ENCODE results near the gene EPHB1. TPM values are rescaled to one million over a fixed set of nuclear protein-coding genes. Genes with fewer than 3 reads are reported as not detected.

EPHB1 gene
- total RNA-seq, 1 experiment from 2014 or later = 0.29 TPM

DNA sequence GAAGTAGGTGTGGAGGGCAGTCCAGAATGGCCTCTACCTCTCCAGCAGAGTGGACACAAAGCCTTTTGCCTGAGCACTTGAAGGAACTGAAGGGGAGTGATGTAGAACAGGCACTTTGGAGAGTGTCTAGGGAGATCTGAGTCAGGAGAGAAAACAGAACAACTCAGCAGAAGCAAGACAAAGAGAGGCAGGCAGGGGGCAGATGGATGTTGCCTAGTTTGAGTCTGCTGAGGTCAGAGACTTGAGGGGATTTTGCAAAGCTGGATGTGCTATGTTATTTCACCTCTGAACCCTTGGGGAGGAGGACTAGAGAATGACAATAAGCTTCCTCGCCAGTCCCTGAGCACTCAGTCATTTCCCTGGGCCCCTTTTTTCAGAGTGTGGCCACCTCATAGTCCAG, 366.4 kb downstream of the EPHB1 start:
- DNase-seq (ENCODE audit: low spot score) = no peak

DNA sequence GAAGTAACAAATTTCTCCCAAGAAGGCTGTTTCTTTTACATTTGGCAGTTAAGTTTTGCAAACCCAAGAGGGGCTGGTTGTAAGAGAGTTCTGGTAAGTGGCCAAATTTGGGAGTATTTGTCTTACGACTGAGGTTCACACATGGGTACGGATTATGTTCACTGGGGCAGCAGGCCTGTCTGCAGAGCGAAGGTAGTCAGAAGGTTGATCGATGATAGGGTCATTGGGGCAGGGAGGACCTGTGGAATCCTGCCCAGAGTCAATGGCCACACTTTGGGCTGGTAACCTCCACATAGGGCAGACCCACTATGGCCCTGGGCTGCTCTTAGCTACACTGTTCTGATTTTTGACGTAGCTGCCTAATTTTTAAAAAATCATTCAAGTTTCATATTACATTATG, 368.6 kb downstream of the EPHB1 start:
- DNase-seq (ENCODE audit: low spot score) = no peak

DNA sequence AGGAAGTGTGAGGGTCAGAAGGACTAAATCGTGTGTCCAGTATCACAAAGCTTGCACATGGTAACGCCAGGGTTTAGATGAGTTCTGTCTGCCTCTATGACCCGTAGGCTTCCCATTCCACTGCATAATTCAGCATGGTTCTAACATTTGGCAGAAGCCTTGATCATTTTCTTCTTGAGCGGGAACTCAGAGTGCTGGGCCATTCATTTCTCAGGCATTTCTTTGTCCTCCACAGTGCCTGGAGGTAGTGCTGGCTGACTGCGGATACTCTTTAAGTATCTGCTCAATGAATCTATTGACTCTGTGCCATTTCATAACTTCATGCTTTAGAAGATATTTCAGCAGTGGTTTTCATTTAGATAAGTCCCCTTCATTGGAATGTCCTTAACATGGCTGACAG, 370.2 kb downstream of the EPHB1 start:
- DNase-seq (ENCODE audit: low spot score) = no peak

DNA sequence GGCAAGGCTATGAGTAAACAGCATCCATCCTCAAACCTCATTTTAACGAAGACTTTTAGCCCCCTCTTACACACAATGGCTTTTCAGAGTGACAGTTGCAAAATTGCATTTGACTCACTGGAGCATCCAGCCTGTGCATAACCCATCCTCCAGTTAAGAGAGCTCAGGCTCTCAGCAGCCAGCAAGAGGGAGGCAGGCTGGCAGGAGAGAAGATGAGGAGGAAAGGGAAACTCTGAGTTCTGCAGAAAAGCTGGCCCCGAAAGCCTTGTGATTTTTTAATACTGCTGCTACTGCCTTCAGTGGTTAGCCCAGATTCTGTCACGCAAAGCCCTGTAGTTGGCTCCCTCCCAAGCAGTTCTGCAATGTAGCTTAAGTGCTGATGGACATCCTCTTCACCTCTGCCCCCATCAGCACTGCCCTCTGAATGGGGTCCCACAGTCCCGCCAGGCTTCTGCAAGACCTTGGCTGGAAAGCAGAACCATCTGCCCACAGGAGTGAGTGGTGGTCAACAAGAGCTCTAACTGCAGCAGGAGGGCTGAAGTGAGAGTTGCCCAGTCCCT, 371.3 kb downstream of the EPHB1 start:
- DNase-seq (ENCODE audit: low spot score) = no peak

DNA sequence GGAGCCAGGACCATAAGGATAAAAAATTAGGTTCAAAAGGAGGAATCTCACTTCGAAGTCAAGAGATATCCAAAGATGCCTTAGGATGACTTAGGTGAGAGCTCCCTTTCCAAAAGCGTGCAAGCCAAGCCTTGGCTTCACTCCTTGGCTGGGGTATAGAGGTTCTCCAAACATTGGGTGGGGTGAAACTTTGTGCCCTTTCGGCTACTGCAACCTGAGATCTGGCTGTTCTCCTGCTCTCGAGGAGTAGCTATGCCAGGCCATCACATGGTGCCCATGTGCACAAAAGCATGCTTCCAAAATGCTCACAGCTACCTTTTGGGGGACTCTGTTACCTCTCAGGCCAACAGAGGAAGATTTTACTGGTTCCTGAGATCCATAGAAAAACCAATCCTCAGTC, 373.8 kb downstream of the EPHB1 start:
- no peak for DNase-seq (ENCODE audit: low spot score)

DNA sequence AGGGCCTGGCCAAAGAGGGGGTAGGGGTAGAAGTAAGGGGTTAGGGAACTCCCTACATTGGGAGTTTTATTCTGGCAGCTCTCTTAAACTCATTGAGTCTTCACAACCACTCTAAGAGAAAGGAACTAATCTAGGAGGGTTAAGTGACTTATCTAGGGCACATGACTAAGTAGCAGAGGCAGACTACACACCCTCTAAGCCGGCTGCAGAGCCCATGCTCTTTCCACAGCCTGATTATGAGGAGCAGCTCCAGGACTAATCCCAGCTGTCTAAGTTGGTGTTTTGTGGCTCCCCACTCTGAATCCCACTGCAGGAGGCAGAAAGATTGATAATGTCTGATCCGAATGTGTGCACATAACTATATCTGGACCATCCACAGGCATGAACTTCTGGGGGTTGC, 374.6 kb downstream of the EPHB1 start:
- DNase-seq (ENCODE audit: low spot score) = no peak

DNA sequence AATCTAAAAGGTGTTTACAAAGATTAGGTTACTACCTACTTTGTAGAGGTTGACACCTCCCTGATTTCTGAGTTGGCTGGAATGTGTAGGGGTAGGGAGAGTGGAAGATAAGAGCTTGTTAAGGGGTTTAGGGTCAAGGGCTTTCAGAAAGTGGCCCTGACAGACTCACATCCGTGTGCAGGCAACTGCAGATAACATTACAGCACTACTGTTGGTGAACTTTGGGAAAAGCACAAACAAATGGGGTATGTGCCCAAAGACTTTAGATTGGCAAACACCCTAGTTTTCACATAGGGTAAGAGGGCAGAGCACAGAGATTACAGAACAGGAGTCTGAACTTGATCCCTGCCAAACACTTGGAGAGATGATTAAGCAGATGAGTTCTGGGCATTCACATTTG, 375.7 kb downstream of the EPHB1 start:
- DNase-seq (ENCODE audit: low spot score) = no peak

DNA sequence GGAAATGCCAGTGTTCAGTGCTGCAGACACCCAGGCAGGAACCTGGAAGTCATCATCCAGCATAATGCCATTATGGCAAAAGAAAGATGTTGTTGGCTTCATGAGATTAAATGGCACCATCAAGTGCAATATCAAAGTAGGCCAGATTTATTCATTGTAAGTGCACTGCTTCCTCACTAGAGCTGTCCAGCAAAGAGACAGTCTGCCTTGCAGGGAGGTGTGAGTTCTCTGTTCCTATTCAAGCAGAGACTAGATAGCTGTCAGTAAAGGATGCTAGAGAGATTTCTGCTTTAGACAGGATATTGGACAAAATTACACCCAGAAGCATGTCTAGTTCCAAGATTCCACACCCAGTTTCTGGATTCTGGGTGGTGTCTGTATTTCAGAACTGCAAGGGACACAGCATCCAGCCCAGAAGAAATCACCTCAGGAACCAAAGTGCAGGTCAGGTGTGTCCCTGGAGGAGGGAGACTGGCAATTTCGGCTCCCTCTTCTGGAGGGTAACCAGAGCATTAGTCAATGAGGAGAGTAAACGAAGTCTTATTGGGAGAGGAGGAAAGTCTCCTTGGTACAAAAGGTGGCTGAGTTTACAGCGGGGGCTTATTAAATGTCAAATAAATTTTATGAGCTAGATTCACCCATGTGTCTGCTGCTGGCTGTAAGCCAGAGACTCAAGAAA, 377.3 kb downstream of the EPHB1 start:
- no peak for DNase-seq (ENCODE audit: low spot score)

DNA sequence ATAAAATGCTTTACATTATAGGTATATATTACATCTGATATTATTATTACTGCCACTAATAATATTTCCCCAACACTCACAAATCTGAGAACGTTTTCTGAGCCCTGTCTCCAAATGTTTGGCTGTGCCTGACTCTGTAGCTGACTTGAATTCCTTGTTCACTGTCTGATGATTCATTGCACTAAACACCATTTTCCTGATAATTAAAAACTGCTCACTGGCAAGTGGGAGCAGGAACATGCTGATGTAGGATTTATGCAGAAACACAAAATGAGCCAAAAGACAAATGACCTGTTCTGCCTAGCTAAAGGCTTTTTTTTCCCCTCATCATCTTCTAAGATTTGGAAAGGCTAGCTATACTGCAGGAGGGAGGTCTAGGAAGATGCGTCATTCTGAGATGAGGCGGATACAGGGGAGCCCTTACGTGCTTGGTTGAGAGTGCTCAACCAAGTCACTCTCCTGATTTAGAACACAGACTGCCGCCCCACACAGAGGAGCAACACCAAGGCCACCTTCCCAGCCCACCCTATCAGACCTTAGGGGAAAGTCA, 380.7 kb downstream of the EPHB1 start:
- no peak for DNase-seq (ENCODE audit: low spot score)

DNA sequence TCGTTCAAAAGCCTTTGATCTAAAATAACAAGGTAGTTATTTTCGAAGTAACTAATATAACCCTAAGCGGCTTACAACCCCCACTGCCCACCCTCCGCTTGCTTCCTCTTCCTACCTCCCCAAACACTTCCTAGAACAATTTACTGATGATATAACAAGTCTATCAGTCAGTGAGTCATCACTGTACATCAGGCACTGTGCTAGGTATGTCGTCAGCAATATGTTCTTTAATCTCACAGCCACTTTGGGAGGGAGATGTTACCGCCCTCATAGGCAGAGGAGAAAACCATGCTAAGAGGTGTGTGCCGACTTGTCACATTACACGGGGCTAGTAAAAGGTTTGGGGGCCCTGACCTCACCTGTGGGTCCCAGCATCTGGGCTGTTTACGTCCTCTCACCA, 381.8 kb downstream of the EPHB1 start:
- DNase-seq (ENCODE audit: low spot score) = no peak

DNA sequence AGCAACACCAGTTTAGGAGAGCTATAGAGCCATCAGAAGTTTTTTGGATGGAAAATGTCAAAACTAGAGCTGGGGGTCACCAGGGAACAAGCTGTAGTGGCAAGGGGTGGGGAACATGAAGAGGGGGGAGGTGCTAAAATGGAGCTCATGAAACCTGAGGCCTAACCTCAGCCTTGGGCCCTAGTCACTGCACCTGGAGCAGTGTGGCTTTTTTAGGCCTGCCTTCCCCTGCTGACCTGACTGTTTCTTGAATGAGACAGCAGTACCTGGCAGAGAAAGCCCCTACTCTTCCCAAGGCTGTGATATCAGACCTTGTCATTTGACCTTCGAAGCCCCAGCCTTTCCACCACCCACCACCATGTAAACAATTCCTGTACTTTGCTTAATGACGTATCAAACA, 383.5 kb downstream of the EPHB1 start:
- no peak for DNase-seq (ENCODE audit: low spot score)

DNA sequence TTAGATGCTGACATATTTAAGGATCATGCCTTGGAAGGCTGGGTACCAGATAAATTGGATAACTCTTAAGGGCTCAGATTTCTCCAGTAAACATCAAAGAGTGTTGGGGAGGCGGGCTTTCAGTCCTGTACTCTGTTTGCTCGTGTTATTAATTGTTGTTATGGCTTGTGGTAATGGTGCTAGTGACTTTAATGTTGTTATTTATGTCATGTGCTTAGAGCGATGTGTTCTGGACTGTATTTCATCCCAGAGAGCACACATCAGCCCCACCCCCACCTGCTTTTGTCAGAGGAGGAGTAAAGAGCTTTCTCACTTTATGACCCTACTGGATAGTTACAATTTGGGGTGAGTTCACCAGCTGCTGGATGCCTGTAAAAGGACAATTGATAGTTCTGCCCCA, 386.3 kb downstream of the EPHB1 start:
- no peak for DNase-seq (ENCODE audit: low spot score)

DNA sequence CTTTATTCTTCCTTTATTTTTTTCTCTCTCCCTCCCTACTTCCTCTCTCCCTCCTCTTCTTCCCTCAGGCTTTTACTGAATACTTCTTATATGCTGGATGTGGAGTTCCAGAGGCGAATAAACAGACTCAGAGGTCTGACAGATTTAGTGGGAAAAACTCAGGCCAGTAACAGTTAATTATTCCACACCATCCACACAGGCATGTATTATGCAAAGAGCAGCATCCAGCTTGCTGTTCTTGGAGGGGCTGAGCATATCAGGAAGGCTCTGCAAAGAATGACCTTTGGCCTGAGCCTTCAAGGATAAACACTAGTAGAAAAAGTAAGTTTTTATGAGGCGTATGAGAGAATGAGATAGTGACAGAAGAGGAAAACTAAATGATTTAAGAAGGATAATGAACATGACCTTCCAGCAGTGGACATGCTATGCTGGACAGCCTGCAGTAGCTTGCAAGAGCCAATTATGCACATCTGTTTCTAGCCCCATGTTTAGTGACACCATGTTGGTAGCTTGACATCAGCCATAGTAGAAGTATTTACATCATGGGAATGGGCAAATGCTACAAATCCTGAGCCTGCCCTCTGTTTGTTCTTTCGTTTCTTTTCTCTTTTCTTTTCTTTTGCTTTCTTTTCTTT, 387.4 kb downstream of the EPHB1 start:
- no peak for DNase-seq (ENCODE audit: low spot score)

DNA sequence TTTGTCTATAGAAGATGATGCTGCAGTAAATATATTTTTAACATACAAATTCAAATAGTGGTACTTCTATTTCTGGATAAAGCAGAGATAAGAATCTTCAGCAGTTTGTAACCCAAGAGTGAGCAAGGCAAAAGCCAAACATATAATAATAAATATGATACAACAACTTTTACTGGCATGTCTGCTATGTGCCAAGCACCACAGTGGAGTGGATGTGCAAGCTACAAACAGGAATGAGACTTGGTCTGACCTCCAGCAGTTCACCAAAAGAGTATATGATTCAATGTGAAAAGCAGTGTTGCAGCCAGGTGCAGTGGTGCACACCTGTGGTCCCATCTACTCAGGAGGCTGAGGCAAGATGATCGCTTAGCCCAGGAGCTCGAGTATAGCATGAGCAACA, 395.6 kb downstream of the EPHB1 start:
- no peak for DNase-seq (ENCODE audit: low spot score)

DNA sequence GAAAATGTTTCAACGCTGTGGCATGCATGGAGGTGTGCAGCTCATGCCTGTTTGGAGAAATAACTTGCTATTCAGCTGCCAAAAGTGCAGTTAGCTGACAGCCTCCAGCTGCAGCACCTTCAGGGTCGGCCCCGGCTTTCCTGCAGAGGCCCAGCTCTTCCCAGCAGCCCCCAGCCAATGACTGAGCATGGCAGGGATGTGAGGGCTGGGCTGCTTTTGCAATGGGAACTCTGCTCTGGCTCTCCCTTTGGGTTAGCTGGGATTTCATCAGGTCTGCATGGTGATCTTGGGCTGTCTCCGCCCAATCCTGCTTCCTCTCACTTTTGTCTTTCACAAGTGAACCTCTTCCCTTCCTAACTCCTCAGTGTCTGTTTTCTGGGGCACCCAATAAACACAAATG, 396.6 kb downstream of the EPHB1 start:
- DNase-seq (ENCODE audit: low spot score) = no peak

DNA sequence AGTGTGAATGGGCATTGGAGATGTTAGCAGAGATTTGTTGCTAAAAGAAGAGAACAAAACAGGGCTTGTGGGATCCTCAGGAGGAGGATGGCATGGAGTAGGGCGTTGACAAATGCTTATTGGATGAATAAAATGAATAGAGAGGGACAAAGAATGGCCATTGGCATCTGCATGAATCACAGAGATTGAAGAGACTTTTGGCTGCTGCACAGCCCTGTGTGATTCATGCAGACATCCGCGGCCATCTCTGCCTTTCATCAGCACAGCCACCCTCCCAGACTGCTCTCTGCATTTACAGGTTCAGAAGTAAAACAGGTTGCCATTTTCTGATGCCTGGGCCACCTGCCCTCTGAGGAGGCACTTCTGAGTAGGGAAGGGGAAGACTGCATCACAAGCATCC, 397.9 kb downstream of the EPHB1 start:
- no peak for DNase-seq (ENCODE audit: low spot score)

DNA sequence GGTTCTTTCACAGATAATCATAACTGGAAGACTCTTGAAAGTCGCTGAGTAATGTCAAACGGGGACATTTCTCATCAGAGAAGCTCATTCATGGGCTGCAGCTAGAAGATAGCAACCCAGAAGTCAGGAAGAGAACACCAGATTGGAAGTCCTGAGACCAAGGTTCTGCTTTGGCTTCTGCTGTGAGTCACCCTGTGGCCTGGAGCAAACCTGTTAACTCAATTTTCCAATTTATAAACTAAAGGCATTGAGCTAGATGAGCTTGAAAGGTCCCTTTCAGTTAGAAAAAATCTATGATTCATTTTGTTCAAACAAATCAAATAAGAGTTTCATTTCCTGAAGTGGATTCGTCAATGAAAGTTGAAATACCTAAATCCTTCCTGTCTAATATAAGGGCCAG, 402.2 kb downstream of the EPHB1 start:
- no peak for DNase-seq (ENCODE audit: low spot score)

DNA sequence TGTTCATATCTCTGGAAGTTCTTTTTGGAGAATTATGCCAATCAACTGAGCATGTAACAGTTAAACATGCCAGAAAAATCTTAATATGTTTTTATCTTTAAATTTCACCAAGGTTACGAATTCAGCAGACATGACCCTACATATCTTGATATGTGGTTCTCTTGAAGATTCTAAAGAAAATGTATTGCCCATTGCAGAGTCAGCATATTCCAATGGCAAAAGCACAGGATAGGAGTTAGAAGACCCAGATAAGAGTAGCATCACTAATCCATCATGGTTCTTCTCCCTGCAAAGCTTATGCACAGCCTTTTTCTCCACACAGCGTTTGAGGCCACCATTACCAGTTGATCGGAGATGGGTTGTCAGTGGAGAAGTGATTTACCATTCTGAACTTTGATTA, 402.8 kb downstream of the EPHB1 start:
- no peak for DNase-seq (ENCODE audit: low spot score)

DNA sequence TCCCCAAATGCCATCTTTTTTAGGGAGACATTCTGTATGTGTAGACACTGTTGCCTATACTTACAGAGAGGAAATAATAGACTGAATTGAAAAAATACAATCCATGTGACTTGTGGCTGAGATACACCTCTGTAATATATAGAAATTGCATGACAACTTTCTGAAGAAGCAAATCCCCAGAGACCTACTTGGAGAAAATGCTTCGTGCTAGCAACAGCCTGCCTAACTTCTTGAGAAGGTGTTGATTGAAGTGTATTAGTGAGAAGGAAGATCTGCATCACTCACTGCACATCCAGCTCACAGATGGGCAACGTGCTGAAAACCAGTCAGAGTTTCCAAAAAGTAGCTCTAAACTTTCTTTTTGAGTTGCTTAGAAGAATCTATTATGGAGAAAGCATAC, 404.1 kb downstream of the EPHB1 start:
- DNase-seq (ENCODE audit: low spot score) = no peak

DNA sequence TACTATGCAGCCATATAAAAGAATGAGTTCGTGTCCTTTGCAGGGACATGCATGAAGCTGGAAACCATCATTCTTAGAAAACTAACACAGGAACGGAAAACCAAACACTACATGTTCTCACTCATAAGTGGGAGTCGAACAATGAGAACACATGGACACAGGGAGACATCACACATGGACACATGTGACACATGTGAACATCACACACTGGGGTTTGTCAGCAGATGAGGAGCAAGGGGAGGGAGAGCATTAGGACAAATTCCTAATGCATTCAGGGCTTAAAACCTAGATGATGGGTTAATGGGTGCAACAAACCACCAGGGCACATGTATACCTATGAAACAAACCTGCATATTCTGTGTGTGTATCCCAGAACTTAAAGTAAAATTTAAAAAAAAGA, 408.0 kb downstream of the EPHB1 start:
- DNase-seq (ENCODE audit: low spot score) = no peak

DNA sequence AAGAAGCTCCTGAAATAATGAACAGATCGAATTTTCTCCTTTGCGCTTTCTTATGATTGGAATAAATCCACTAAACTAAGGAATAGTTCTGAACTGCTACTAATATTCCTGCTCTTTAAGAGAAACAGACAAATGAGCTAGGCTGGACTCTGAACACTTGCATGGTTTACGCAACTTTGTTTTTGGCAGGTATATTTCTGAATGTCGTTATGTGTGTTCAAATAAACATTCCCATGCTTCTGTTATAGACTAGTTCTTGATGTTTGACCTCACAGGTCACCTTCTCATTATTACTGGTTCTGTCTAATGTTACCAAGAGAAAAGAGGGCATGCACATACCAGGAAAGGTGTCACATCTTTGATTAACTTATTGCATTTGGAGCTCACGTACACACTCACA, 418.2 kb downstream of the EPHB1 start:
- no peak for DNase-seq (ENCODE audit: low spot score)

DNA sequence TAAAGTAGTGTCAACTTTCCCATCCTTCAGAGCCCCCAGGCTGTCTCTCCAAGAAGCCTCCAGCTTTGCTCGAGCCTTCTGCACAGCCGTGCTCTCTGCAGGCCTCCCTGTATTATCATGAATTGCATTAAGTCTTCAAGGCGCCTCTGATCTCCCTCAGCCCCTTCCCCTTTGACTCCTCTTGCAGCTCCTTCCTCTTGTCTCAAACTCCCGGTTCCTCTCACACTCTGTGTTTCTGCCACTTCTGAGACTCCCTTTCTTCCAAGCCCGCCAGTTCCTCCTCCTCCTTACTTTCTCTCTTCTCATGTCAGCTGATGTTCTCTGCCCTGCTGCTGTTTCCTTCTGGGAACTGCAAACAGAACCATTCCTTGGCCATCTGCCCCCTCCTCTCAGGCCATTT, 418.8 kb downstream of the EPHB1 start:
- DNase-seq (ENCODE audit: low spot score) = no peak

DNA sequence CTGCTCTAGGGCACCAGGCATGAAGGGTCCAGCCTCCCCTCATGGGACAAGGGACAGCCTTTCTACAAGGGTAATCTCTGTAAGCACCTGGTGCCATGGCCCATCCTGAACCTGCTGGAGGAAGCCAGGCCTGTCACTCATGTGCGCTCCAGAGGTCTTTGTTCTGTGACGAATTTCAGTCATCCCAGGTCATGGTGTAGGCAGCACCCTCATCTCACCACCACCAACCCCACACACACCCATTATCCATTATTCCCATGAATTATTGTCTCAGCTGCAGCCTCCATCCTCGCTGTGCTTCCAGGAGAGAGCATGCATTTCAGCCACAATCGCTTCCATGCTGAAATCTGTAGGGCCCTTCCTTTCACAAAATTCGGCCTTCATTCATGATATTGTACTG, 419.3 kb downstream of the EPHB1 start:
- no peak for DNase-seq (ENCODE audit: low spot score)
